Osteoblast (primary cell): ENCODE results near the gene CACNA2D1. TPM values are rescaled to one million over a fixed set of nuclear protein-coding genes. Genes with fewer than 3 reads are reported as not detected.

Experiments used
- DNase-seq: peaks from one replicate; pipeline ENCODE4 v3.0.0; 2011; ENCODE audit warnings: low spot score, mixed read lengths; ENCODE audit not compliant: insufficient read length; ENCODE audit errors: missing footprints
- H2AFZ ChIP-seq: 2 replicates; pipeline ENCODE4 v1.6.0; 2011; ENCODE audit warnings: mild to moderate bottlenecking, low read length
- H3K27ac ChIP-seq: 2 replicates; pipeline ENCODE4 v1.5.1; 2011; ENCODE audit warnings: mild to moderate bottlenecking, low read depth, low read length, moderate library complexity
- H3K27me3 ChIP-seq: 2 replicates; pipeline ENCODE4 v1.6.0; 2012; ENCODE audit warnings: mild to moderate bottlenecking, control low read depth, inconsistent platforms, low read length, moderate library complexity; ENCODE audit not compliant: insufficient read depth
- H3K36me3 ChIP-seq: 2 replicates; pipeline ENCODE4 v1.5.1; 2011; ENCODE audit warnings: mild to moderate bottlenecking, low read length, control low read depth, moderate library complexity; ENCODE audit not compliant: insufficient read depth
- H3K4me1 ChIP-seq: 2 replicates; pipeline ENCODE4 v1.5.1; 2011; ENCODE audit warnings: mild to moderate bottlenecking, low read length, control low read depth, moderate library complexity; ENCODE audit not compliant: insufficient read depth
- H3K4me2 ChIP-seq: 2 replicates; pipeline ENCODE4 v1.6.0; 2011; ENCODE audit warnings: mild to moderate bottlenecking, low read length; ENCODE audit not compliant: insufficient read depth
- H3K4me3 ChIP-seq: fragments of 200-600 bp; sonication (generic); 3 replicates; pipeline ENCODE4 v1.5.1; 2012; ENCODE audit warnings: mild to moderate bottlenecking, low read length, inconsistent platforms; ENCODE audit not compliant: insufficient read depth
- H3K79me2 ChIP-seq: 2 replicates; pipeline ENCODE4 v1.6.0; 2012; ENCODE audit warnings: mild to moderate bottlenecking, low read length, control low read depth, inconsistent platforms; ENCODE audit not compliant: insufficient read depth
- H3K9me3 ChIP-seq: 2 replicates; pipeline ENCODE4 v1.5.1; 2011; ENCODE audit warnings: low read depth, low read length, control low read depth
- H4K20me1 ChIP-seq: 2 replicates; pipeline ENCODE4 v1.6.0; 2012; ENCODE audit warnings: mild to moderate bottlenecking, low read length, control low read depth; ENCODE audit not compliant: insufficient read depth
- total RNA-seq: library from RNA; depleted of rRNA; stranded (reverse); fragments of >200 nt; gene quantifications from 2 replicates; pipeline ENCODE4 v1.2.3, GENCODE V29; 2012
- TF ChIP-seq, protein P1 (sequence below): IDR thresholded peaks from 2 replicates; pipeline ENCODE4 v1.5.1; 2011; ENCODE audit warnings: mild to moderate bottlenecking, low read depth, low read length, moderate library complexity; ENCODE audit errors: extremely low read depth

CACNA2D1 gene
- total RNA-seq, 1 donor = 145 TPM

DNA sequence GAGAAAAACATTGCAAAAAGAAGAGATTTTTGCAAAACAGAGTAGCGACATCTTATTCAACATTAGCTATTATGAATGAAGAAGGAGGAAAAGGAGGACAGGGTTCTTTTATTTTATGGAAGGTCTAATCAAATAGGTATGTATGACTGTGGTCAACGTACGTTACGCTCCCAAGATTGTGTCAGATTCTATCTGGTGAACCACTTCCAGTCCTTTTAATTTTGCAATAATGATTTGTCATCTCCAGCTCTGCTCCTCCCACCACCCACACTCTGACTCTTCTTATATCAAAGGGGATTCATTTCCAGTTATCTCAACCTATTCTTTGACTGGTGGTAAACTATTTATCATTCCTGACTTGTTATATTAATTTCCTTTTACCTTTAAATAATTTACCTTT lies 259.9 kb downstream of the CACNA2D1 start:
- H3K4me3 ChIP-seq = no peak overlapping the region
- peak overlapping the region; percentile 46 for H3K27ac ChIP-seq
- no peak for DNase-seq
- no peak overlapping the region for H3K4me2 ChIP-seq
- H4K20me1 ChIP-seq = peaks cover under 1% of the 10 kb centered on the region
- TF ChIP-seq, protein P1, sequence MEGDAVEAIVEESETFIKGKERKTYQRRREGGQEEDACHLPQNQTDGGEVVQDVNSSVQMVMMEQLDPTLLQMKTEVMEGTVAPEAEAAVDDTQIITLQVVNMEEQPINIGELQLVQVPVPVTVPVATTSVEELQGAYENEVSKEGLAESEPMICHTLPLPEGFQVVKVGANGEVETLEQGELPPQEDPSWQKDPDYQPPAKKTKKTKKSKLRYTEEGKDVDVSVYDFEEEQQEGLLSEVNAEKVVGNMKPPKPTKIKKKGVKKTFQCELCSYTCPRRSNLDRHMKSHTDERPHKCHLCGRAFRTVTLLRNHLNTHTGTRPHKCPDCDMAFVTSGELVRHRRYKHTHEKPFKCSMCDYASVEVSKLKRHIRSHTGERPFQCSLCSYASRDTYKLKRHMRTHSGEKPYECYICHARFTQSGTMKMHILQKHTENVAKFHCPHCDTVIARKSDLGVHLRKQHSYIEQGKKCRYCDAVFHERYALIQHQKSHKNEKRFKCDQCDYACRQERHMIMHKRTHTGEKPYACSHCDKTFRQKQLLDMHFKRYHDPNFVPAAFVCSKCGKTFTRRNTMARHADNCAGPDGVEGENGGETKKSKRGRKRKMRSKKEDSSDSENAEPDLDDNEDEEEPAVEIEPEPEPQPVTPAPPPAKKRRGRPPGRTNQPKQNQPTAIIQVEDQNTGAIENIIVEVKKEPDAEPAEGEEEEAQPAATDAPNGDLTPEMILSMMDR = no peak
- peaks cover 15% of the 10 kb centered on the region for H3K36me3 ChIP-seq
- no peaks in the 10 kb centered on the region for H3K9me3 ChIP-seq
- H3K4me1 ChIP-seq = peaks cover 5% of the 10 kb centered on the region
- H2AFZ ChIP-seq = no peak overlapping the region
- H3K27me3 ChIP-seq = no peaks in the 10 kb centered on the region
- H3K79me2 ChIP-seq = peaks cover 5% of the 10 kb centered on the region

DNA sequence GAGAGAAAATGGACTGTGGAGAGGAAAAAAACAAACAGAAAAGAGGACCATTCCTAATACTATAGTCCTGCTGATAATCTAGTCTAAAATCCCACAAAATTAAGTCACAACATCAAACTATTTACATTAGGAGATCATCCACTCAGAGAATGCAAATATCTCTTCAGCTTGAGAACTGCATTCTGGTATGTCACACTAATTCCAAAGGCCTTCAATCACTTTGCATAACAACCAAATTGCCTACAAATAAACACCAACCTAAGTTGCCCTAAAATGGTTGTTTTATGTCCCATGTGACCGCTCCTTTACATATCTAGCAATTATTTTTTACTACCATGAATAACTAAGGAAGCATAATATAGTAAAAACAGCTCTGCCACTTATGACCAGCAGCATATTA lies 264.3 kb downstream of the CACNA2D1 start:
- peak; percentile 25 for DNase-seq

DNA sequence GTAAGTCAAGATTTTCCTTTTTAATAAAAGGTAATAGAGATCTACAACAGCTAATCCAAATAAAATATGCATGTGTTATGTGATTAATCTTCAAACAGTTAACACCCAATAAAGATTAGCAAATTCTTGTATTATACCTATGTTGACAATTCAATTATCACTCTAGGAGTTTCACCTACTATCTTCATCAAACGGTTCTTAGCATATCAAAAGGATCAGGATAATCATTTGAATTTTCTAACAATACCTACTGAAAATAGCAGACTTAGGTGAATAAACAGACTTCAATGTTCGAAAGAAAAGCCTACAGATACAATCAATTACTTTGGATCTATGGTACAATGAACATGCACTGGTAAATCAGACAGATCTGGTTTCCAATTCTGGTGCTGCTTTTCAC lies 268.3 kb downstream of the CACNA2D1 start:
- no peak overlapping the region for H3K27ac ChIP-seq
- no peak overlapping the region for H2AFZ ChIP-seq
- no peak overlapping the region for H3K4me2 ChIP-seq
- no peaks in the 10 kb centered on the region for H3K4me1 ChIP-seq
- H3K79me2 ChIP-seq = peaks cover 8% of the 10 kb centered on the region
- H4K20me1 ChIP-seq = peaks cover 9% of the 10 kb centered on the region
- peaks cover 5% of the 10 kb centered on the region for H3K36me3 ChIP-seq
- H3K4me3 ChIP-seq = no peak overlapping the region
- H3K27me3 ChIP-seq = no peaks in the 10 kb centered on the region
- TF ChIP-seq, protein P1 = no peak
- no peak for DNase-seq
- no peaks in the 10 kb centered on the region for H3K9me3 ChIP-seq

More for the DNA sequence above, 264.3 kb downstream of the CACNA2D1 start:
- peaks cover 5% of the 10 kb centered on the region for H3K4me1 ChIP-seq
- H2AFZ ChIP-seq = no peak overlapping the region
- H3K4me2 ChIP-seq = no peak overlapping the region
- no peak overlapping the region for H3K27ac ChIP-seq
- peaks cover 15% of the 10 kb centered on the region for H3K36me3 ChIP-seq
- no peaks in the 10 kb centered on the region for H3K27me3 ChIP-seq
- no peak overlapping the region for H3K4me3 ChIP-seq
- peaks cover 6% of the 10 kb centered on the region for H3K79me2 ChIP-seq
- peaks cover 3% of the 10 kb centered on the region for H4K20me1 ChIP-seq
- H3K9me3 ChIP-seq = no peaks in the 10 kb centered on the region
- TF ChIP-seq, protein P1 = no peak

DNA sequence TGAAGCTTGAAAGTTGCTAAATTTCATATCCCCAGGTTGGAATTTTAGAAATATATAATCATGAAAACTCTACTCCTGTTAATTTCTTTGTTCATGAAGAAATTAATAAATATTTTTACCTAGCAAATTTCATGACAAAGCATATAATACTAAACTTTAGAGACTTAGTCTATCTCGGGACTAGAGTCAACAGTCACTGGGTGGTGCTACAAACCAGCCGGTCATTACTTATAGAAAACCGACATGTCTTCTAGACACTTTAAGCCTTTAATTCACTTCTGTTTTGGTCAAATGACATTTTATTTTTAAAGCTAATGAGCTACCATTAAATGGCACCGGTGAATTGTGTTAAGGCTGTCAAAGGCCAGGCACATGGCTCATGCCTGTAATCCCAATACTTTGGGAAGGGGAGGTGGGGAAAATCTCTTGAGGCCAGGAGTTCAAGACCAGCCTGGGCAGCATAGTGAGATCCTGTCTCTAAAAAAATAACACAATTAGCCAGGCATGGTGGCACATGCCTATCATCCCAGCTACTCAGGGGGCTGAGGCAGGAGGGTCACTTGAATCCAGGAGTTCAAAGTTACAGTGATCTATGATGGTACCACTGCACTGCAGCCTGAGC lies 270.1 kb downstream of the CACNA2D1 start:
- peaks cover 3% of the 10 kb centered on the region for H3K79me2 ChIP-seq

More for the DNA sequence above, 270.1 kb downstream of the CACNA2D1 start:
- H3K27me3 ChIP-seq = no peaks in the 10 kb centered on the region
- no peaks in the 10 kb centered on the region for H3K4me1 ChIP-seq
- no peak overlapping the region for H3K4me2 ChIP-seq
- peaks cover 9% of the 10 kb centered on the region for H4K20me1 ChIP-seq
- no peak for DNase-seq
- H3K4me3 ChIP-seq = no peak overlapping the region
- H3K36me3 ChIP-seq = no peaks in the 10 kb centered on the region
- peak overlapping the region; percentile 30 for H3K27ac ChIP-seq
- TF ChIP-seq, protein P1 = no peak
- no peak overlapping the region for H2AFZ ChIP-seq
- H3K9me3 ChIP-seq = no peaks in the 10 kb centered on the region
